ENCODE results near the gene BCL2A1.
"Not testable (repeated sequence)": the region's sequence is repeated elsewhere in the genome, so short reads cannot be mapped to it uniquely, and the experiment has no call there.

The BCL2A1 gene

GRCh38 chr15:79919749-79920511 is 51.1 kb downstream of the BCL2A1 start:
- Histone ChIP-seq H3K9me3 (ENCODE audit: control insufficient read depth, low read length) (peaks cover 62% of the 10 kb centered on the region), H3K4me3 (ENCODE audit: low read length) (no peak overlapping the region), H3K9ac (ENCODE audit: low read length) (no peak overlapping the region), H3K27me3 (replicated peaks; ENCODE audit: control insufficient read depth, insufficient read depth, low read length) (no peaks in the 10 kb centered on the region), H3K4me1 (ENCODE audit: control insufficient read depth, insufficient read depth, low read length) (peaks cover 9% of the 10 kb centered on the region), H3K36me3 (ENCODE audit: control insufficient read depth, insufficient read depth, low read length, severe bottlenecking) (peaks cover 22% of the 10 kb centered on the region)
- DNase-seq (ENCODE audit: low read depth): no peak

- H3K4me1 ChIP-seq (ENCODE audit: control insufficient read depth, insufficient read depth, low read length): peaks cover 3% of the 10 kb centered on the region
- peaks cover 69% of the 10 kb centered on the region for H3K9me3 ChIP-seq (ENCODE audit: control insufficient read depth, low read length)
- H3K9ac ChIP-seq (ENCODE audit: low read length): no peak overlapping the region
- no peaks in the 10 kb centered on the region for H3K27me3 ChIP-seq (replicated peaks; ENCODE audit: control insufficient read depth, insufficient read depth, low read length)
- no peak overlapping the region for H3K4me3 ChIP-seq (ENCODE audit: low read length)
- no peak for DNase-seq (ENCODE audit: low read depth)
- peaks cover 22% of the 10 kb centered on the region for H3K36me3 ChIP-seq (ENCODE audit: control insufficient read depth, insufficient read depth, low read length, severe bottlenecking)
These were observed 51.8 kb downstream of the BCL2A1 start for GRCh38 chr15:79919090-79919748.

GRCh38 chr15:79918278-79918677 is 52.7 kb downstream of the BCL2A1 start:
- H3K9ac ChIP-seq (ENCODE audit: low read length): no peak overlapping the region
- peaks cover 3% of the 10 kb centered on the region for H3K4me1 ChIP-seq (ENCODE audit: control insufficient read depth, insufficient read depth, low read length)
- DNase-seq (ENCODE audit: low read depth): no peak
- H3K27me3 ChIP-seq (replicated peaks; ENCODE audit: control insufficient read depth, insufficient read depth, low read length): no peaks in the 10 kb centered on the region
- peaks cover 71% of the 10 kb centered on the region for H3K9me3 ChIP-seq (ENCODE audit: control insufficient read depth, low read length)
- H3K4me3 ChIP-seq (ENCODE audit: low read length): no peak overlapping the region
- H3K36me3 ChIP-seq (ENCODE audit: control insufficient read depth, insufficient read depth, low read length, severe bottlenecking): peaks cover 28% of the 10 kb centered on the region

- no peak for DNase-seq (ENCODE audit: low read depth)
- H3K9me3 ChIP-seq (ENCODE audit: control insufficient read depth, low read length): peaks cover 71% of the 10 kb centered on the region
- no peak overlapping the region for H3K4me3 ChIP-seq (ENCODE audit: low read length)
- no peaks in the 10 kb centered on the region for H3K27me3 ChIP-seq (replicated peaks; ENCODE audit: control insufficient read depth, insufficient read depth, low read length)
- H3K36me3 ChIP-seq (ENCODE audit: control insufficient read depth, insufficient read depth, low read length, severe bottlenecking): peaks cover 29% of the 10 kb centered on the region
- H3K4me1 ChIP-seq (ENCODE audit: control insufficient read depth, insufficient read depth, low read length): no peaks in the 10 kb centered on the region
- no peak overlapping the region for H3K9ac ChIP-seq (ENCODE audit: low read length)
These were observed 54.4 kb downstream of the BCL2A1 start for GRCh38 chr15:79916502-79917132.

GRCh38 chr15:79915776-79916501 is 55.1 kb downstream of the BCL2A1 start:
- H3K9me3 ChIP-seq (ENCODE audit: control insufficient read depth, low read length): peaks cover 67% of the 10 kb centered on the region
- not testable (repeated sequence) for H3K4me1 ChIP-seq (ENCODE audit: control insufficient read depth, insufficient read depth, low read length); H3K27me3 ChIP-seq (replicated peaks; ENCODE audit: control insufficient read depth, insufficient read depth, low read length); H3K9ac ChIP-seq (ENCODE audit: low read length); DNase-seq (ENCODE audit: low read depth)
- peaks cover 29% of the 10 kb centered on the region for H3K36me3 ChIP-seq (ENCODE audit: control insufficient read depth, insufficient read depth, low read length, severe bottlenecking)
- H3K4me3 ChIP-seq (ENCODE audit: low read length): peak overlapping the region; percentile 40

GRCh38 chr15:79914728-79915127 is 56.3 kb downstream of the BCL2A1 start:
- Histone ChIP-seq H3K4me1 (ENCODE audit: control insufficient read depth, insufficient read depth, low read length) (no peaks in the 10 kb centered on the region), H3K9me3 (ENCODE audit: control insufficient read depth, low read length) (peaks cover 56% of the 10 kb centered on the region), H3K4me3 (ENCODE audit: low read length) (no peak overlapping the region), H3K9ac (ENCODE audit: low read length) (no peak overlapping the region), H3K27me3 (replicated peaks; ENCODE audit: control insufficient read depth, insufficient read depth, low read length) (no peaks in the 10 kb centered on the region), H3K36me3 (ENCODE audit: control insufficient read depth, insufficient read depth, low read length, severe bottlenecking) (peaks cover 20% of the 10 kb centered on the region)
- DNase-seq (ENCODE audit: low read depth): no peak
